GM13977 (cell line): ENCODE data around the gene ST6GALNAC4.
A peak's percentile ranks its signal among the peaks of the same experiment; 100 is the strongest.

Experiments
- DNase-seq: peaks from one replicate; pipeline ENCODE4 v3.0.0; 2012; ENCODE audit warnings: low spot score
- CTCF ChIP-seq: IDR thresholded peaks from 2 replicates; pipeline ENCODE4 v1.5.1; 2012; ENCODE audit warnings: mild to moderate bottlenecking, control low read depth; ENCODE audit not compliant: insufficient read depth; ENCODE audit errors: extremely low read depth, missing control alignments
- in situ Hi-C: fragments of 300-500 bp; cut with MboI; formaldehyde crosslinking; loops from one replicate; pipeline ENCODE4 v1.12.0; 2022; ENCODE audit warnings: low sequenced_read_pairs, low pct_unique_long_range_greater_than_20kb, mixed read lengths, inconsistent platforms; ENCODE audit not compliant: unreplicated experiment

The ST6GALNAC4 gene

GRCh38 chr9:127946728-127947127 lies 29.9 kb upstream of the ST6GALNAC4 start:
- no peak for DNase-seq
- no peak for TF ChIP-seq CTCF
- in situ Hi-C loops = no loop called here

- DNase-seq = no peak
- TF ChIP-seq CTCF = no peak
- in situ Hi-C loops = no loop called here
Observed at GRCh38 chr9:127945942-127946341, 29.1 kb upstream of the ST6GALNAC4 start.

- in situ Hi-C loops = no loop called here
- TF ChIP-seq CTCF = no peak
- no peak for DNase-seq
Observed at GRCh38 chr9:127945338-127945737, 28.5 kb upstream of the ST6GALNAC4 start.

GRCh38 chr9:127944586-127945218 lies 27.9 kb upstream of the ST6GALNAC4 start:
- no peak for TF ChIP-seq CTCF
- in situ Hi-C loops = no loop called here
- DNase-seq = no peak

- DNase-seq = peak; percentile 88
- peak; percentile 97 for TF ChIP-seq CTCF
- in situ Hi-C loops = no loop called here
Observed at GRCh38 chr9:127943731-127944144, 26.9 kb upstream of the ST6GALNAC4 start.

GRCh38 chr9:127943011-127943662 lies 26.3 kb upstream of the ST6GALNAC4 start:
- in situ Hi-C loops = no loop called here
- TF ChIP-seq CTCF = peak; percentile 18
- no peak for DNase-seq
